GM12872 (cell line): ENCODE data around the gene IL15RA.

Experiments
- CTCF ChIP-seq: IDR thresholded peaks from 3 replicates; pipeline ENCODE4 v1.5.1; 2011; ENCODE audit warnings: low read depth, mild to moderate bottlenecking, low read length, moderate library complexity; ENCODE audit not compliant: insufficient read depth

The IL15RA gene

GRCh38 chr10:5973069-5973468 is 4.3 kb downstream of the IL15RA start:
- no peak for TF ChIP-seq CTCF

GRCh38 chr10:5971886-5972285 is 5.5 kb downstream of the IL15RA start:
- no peak for TF ChIP-seq CTCF

GRCh38 chr10:5971315-5971832 is 6.0 kb downstream of the IL15RA start:
- no peak for TF ChIP-seq CTCF

GRCh38 chr10:5970527-5970926 is 6.8 kb downstream of the IL15RA start:
- no peak for TF ChIP-seq CTCF

GRCh38 chr10:5970066-5970465 is 7.3 kb downstream of the IL15RA start:
- no peak for TF ChIP-seq CTCF

- no peak for TF ChIP-seq CTCF
Measured at GRCh38 chr10:5968681-5969453, 8.5 kb downstream of the IL15RA start.

- no peak for TF ChIP-seq CTCF
Measured at GRCh38 chr10:5968037-5968680, 9.2 kb downstream of the IL15RA start.
